Midbrain (tissue), 1 donor: ENCODE results near the gene PTPN1.

ENCODE experiments used
- DNase-seq: peaks from one replicate; lab custom pipeline; 2025; lab: John Stamatoyannopoulos, UW

The PTPN1 gene

DNA sequence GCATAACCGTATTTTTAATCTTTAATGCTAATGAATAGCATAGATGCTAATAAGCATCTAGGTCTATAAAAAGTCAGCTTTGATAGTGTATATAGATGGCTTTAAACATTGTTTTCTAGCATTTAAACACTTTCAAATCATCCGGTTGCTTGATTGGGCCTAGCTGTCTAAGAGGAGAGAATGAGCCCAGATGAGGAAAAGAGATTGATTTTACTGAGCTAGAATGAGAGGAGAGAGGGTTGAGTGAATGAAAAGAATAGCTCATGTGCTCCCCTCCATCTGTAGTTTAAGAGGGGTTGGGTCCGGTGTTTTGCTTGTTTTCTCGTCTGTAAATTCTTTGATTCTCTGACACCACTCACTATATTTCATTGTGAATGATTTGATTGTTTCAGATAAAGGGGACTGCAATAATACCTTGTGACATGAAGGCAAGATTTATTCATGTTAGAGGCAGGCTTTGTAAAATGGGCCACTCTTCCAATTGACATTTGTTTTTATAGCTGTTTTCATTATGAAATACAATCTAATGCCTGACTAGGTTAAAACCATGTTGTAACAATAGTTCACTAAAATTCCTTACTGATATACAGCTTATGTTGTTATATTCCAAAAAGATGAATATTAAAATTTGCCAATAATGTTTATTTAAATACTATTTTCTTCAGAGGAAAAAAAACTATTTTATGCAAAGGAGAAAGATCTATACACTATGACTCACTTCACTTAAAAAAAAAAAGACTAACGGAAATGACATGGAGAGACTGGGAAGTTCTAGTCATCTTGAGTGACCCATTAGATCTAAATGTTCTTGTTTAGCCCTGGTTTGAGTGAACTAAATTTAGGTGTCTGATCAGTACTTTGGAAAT is 3.2 kb downstream of the PTPN1 start:
- no peak for DNase-seq

DNA sequence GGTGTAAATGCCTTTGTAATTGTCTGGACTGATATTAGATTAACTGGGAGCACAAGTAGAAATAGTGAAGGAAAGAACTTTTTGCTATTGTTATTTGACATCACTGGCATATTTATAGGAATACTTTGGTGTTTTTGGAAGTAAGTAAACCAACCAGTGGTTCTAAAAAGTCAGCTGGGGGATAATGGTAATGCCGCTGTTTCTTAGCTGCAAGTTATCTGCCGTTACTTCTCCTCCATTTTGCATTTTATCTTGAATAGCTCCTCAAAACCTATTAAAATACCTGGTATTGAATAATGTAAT is 3.8 kb downstream of the PTPN1 start:
- DNase-seq, result no peak

DNA sequence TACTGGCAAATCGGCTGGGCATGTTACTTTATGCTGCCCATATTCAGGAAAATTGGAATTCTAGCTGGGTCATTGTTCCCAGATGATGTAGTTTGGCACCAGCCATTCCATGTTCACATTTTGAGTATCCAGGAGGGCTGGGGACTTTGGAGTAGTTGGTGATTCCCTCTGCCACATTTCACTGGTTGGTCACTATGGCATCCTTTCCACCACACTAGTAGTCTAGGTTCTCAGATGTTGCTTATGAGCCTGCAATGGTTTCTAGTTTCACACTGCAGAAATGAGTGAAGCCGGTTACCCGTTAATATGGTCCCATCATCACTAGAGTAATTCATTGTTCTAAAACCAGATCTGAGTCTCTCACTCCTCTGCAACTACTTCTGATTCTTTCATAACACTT is 4.6 kb downstream of the PTPN1 start:
- DNase-seq, result no peak

DNA sequence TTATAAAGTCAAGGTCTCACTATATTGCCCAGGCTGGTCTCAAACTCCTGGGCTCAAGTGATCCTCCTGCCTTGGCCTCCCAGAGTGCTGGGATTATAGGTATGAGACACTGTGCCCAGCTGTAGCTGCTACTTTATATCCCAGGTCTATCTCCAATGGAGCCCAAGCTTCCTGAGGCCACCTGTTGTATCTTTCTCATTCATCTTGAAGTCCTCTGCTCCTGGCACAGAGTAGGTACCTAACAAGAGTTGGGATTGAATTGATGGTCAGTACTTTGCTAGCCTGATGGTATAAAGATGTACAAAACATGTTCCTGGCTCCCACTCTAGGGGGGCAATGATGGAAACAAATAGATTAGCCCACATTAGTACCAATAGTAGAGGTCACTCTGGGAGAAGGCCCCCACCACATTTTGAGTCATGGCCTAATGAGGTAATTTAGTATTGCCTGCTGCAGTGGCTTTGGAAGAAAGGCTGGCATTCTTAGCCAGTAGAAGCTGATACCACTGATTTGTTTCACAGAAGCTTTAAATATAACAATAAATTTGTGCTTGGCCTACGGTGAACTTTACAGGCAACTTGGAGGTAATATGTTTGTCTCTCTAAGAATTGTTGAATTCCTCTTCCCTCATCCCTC is 5.4 kb downstream of the PTPN1 start:
- no peak for DNase-seq

DNA sequence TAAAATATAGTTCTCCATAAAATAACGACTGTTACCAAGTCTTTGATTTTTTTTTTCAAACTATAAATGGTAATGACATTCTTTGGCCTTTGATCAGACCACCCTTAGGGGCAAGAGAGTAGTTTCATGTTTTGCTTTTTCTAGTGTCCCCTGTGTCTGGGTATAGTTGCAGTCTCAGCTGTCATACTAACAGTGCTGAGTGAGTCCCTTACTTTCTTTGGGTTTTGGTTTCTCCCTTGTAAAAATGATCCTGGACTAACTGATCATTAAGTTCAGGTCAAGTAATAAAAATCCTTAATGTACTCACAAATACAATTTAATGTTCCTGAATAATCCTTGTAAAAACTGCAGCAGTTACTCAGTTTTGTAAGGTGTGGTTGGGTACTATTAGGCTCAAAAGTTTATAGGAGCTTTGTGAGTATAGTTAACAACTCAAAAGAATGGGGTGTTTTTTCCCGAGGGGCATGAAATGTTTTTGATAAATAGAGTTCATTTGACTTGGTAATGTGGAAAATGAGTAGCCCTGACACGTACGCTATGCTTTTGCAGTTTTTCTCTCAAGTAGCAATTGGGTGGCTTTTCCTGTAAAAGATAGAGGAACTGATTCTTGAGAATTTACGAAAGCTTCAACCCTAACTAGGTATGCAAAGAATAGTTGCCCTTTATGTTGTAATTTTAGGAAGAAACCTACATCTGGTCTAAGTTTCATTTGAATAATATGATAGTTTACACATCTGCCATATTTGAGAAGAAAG is 6.2 kb downstream of the PTPN1 start:
- DNase-seq, result no peak

DNA sequence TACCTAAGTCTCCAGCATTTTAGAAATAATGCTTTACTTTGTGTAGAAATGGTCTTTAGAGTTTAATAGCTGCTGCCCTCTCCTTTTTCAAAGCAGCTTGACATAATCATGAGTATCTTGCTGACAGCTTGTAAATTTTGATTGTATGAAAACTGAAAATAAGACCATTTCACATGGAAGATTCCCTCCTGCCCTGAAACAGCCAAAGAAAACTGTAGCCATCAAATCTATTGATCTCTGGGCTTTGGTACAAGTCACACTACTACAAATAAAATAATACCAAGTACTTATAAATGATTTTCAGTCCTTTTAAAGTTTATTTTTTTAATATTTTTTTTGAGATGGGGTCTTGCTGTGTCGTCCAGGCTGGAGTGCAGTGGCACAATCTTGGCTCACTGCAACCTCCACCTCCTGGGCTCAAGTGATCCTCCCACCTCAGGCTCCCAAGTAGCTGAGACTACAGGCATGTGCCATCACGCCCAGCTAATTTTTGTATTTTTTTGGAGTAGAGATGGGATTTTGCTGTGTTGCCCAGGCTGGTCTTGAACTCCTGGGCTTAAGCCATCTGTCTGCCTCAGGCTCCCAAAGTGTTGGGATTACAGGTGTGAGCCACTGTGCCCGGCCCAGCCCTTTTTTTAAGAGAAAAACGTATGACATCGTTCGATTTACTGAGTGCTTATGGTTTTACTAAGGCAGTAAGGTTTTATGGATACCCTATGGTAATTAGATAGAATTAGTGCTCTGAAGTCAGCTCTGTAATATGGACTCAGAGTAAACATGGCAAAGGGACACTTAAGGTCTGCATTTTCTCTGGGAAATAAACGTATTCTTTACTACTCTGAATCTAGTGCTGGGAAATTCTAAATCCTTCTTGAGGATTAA is 7.0 kb downstream of the PTPN1 start:
- no peak for DNase-seq

DNA sequence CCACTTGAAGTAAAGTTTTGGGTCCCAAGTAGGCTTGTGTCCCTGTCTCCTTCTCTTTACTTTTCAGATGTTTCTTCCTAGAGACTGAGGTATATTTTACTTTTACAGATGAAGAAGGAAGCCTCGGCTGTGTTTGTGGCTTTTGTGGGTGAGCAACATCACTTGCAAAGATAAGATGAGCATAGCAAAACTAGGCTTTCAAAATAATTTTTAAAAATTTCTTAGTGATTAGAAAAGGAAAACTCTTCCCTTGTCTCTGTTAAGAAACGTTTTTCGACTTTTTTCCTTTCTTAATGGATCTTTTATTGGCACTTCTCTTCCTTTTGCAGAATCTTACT is 7.6 kb downstream of the PTPN1 start:
- DNase-seq, result no peak

DNA sequence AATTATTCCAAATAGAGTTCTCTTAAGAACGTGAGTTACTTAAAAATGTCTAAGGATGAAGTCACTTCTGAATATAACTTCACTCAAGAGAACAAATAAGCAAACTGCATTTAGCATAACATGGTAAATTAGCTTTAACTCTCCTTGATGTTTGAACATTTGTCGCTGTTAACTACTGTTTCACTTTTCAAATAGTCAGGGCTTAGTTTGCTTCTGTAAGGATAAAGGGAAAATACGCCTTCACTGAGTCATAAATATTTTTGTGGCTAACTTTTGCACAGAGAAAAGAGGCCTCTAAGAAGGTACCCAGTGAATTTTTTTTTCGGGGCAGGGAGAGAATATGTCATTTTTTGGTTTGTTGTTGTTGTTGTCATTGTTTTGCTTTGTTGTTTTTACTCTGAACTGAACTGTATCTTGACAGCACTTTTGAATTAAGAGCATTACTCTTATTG is 8.1 kb downstream of the PTPN1 start:
- no peak for DNase-seq

DNA sequence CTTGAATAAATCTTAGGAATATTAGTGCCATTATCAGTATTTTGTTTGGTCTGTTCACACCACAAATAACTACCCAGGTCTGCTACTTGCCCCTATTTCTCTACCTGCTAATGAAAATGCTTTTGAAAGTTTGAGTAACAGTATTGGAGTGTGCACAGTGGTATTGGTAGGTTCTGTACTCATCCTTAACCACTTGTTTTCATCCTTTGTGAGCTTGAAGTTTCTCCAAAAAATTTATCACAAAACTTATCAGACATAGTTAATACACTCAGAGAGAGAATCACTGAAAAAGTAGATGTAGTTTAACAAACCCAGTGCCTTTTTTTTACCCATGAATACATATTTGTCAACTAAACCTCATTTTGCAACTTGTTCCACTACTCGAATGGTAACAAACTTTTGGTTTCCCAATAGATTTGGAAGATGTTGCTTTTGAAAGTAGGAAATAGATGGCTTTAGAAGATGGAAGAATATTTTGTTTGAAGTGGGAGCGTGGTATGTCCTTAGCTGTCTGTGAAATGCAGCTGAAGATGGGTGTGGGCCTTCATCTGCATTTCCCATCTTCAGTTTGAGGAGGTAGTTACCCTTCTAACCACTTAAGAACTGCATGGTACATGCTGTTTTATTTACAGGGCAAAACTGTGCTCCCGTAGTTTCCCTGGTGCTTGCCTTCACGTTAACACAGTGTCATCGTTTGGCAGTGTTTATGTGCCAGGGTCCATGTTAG is 9.0 kb downstream of the PTPN1 start:
- no peak for DNase-seq

DNA sequence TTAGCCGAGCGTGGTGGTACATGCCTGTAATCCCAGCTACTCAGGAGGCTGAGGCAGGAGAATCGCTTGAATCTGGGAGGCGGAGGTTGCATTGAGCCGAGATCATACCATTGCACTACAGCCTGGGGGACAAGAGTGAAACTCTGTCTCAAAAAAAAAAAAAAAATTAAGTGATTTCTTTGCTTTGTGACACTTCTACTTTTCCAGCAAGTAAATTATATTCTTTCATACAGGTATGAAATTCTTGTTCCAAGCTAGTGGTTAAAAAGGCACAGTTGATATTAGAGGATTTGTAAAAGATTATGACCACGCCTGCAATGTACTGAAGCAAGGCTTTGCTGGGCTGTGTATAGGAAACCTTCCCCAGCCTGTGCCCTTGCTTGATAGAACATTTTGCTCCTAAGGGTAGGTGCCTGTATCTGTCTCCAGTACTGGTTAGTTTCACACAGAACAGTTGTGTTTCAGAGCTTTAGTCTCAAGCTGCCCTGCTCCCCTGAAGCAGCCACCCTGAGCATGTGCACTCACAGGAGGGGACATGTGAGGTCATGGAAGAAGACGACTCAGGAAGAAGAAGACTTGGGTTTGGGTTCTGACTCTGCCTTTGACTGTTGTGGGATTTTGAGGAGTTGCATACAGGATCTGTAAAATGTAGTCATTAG is 10.2 kb downstream of the PTPN1 start:
- no peak for DNase-seq

DNA sequence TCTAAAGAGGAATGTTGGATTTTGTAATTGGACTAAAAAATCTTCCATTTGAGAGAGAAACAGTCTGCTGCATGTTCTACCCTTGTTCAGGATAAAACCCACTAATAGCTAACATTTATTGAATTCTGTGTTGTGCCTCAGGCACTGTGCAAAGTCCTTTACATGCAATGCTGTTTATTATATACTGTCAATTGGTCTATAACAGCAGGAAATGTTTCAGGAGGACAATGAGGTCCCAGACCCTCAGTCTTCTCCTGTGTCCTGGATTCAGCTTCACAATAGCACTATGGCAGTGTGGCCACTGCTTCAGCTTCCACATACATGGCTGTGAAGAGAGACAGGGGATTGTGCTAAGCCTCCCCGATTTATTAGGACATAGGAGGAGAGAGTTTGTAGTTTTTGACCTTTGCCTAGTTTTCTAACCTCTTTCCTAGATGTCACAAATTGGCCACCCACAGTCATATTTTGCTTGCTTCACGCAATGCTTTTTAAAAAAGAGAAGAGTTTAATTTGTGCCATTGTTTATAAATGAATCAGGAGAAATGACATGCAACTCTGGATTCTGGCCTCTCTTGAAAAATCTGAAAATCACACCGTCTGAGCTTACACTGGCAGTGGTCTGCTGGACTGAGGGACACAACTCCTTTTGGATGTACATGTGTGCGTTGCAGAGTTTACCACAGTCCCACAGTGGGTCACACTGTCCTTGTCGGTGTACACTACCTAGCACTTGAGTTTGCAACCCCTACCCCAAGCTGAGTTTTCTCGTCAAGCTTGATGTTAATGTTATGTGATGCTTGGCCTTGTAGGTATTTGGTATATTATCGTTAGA is 11.3 kb downstream of the PTPN1 start:
- DNase-seq, result no peak

DNA sequence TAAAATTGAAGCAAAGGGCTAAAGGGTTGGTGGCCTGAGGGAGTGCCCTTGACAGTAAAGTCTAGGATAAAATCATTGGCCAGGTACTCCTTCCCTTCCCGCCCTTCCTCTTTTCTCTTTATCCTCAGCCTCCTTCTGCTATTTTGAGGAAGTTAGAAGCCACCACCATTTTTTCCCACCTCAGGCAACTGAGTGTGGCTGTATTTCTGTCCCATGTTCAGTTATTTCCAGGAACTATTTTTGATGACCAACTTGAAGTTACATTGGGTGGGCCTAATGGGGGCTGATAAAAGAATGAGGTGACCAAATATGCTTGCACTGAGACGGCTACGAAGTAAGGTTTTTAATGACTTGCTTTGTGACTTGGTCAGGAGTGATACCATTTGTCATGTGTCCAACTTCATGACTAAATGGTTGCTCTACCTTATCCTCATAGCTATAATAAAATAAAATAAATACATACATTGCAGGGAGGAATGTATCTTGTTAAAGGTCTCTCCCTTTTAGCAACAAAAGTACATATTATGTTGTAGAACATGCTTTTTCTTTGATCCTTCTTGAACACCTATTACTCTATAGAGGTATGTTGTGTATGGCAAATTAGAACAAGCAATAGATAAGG is 12.0 kb downstream of the PTPN1 start:
- DNase-seq, result no peak

DNA sequence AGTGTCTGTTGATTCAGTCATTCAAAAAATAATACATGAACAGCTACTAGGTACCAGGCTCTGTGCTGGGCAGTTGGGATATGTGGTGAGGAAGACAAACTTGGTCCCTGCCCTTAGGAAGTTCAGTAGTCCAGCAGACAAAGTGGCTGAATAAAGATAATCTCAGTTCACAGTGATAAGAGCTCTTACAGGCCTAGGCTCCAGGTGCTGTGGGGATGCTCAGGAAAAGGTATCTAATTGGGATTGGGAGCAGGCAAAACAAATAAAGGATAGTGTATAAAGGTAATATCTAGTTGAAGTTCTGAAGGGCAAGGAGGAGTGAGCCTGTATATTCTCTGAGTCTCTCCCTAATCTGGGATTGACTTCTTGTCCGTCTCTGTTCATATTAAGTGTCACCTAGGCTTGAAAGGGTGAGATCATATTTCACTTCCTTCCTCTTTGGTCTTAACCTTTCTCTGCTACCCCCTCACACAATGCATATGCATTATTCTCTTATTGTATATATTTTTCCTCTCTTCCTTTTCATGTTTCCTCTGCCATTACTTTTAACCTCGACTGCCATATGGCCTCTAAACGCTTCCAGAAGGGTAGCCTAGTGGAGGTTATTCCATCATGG is 13.5 kb downstream of the PTPN1 start:
- no peak for DNase-seq

DNA sequence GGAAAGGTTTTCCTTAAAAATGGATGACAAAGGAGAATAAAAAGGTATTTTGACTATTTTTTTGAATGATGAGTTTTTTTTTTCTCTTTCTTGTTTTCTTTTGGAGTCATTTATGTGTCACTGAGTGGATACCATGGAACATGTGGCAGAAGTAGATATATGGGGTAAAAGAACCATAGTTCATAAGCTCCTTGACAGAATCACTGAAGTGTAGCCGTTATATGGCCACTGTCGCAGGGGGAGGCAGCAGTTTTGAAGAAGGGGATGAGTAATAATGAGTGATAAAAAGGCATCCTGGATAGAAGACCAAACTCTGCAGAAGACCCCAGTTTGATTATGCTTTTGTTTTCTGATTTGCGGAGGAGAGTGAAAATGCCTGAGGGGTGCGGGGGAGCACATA is 15.5 kb downstream of the PTPN1 start:
- DNase-seq, result no peak

DNA sequence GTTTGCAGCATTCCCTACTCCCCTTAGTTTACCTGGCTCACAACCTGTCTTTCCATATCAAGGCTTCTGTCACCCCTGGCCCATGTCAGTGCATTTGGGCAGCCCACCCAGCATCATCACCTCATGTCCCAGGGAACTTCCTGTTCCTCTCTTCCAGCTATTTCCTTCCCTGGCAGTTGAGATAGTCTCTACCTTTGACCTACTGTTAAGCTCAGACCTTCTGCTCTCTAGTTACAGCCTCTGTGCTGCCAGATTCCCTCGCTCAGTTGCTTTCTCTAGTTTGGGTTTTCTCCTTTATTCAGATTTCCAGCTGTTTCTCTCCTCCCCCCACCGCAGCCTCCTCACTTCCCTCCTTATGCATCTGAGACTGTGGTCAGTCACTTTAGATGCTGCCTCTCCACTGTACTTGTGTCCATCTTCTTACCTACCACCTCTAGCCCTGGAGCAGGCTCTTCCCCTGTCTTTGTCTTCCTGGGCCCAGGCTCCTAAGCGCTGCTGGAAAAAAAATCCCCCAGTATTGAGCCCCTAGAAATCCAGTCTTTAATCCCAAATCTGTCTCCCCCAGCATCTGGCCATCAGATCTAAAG is 16.3 kb downstream of the PTPN1 start:
- no peak for DNase-seq

DNA sequence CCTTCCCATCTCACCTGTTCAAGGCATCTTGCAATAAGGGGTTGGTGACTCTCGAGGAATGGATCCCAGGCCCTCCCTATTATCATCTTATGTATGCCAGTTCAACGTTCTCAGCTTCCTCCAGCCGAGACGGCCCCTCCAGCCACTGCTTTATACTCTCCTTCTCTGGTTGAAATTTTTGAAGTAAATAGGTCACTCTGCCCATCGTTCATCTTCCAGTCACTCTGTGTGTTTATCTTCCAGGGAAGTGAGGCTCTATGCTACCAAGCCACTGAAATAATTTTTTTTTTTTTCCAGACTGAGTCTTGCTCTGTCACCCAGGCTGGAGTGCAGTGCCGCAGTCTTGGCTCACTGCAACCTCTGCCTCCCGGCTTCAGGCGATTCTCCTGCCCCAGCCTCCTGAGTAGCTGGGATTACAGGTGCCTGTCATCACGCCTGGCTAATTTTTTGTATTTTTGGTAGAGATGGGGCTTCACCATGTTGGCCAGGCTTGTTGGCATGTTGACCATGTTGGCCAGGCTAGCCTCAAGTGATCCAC is 17.0 kb downstream of the PTPN1 start:
- no peak for DNase-seq

DNA sequence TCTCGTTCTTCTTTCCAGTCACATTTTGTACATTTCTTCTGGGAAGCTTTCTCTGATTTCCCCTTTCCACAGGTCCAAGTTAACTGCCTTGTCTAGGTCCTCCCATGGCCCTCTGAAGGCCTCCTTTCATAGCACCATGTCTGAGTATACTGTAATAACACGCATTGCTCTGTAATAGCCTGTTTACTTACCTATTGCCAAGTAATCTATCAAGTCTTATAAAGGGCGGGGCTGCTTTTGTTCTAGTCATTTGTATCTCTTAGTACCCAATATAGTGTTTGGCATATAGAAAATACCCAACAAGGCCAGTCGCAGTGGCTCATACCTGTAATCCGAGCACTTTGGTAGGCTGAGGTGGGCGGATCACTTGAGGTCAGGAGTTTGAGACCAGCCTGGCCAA is 17.9 kb downstream of the PTPN1 start:
- DNase-seq, result no peak

DNA sequence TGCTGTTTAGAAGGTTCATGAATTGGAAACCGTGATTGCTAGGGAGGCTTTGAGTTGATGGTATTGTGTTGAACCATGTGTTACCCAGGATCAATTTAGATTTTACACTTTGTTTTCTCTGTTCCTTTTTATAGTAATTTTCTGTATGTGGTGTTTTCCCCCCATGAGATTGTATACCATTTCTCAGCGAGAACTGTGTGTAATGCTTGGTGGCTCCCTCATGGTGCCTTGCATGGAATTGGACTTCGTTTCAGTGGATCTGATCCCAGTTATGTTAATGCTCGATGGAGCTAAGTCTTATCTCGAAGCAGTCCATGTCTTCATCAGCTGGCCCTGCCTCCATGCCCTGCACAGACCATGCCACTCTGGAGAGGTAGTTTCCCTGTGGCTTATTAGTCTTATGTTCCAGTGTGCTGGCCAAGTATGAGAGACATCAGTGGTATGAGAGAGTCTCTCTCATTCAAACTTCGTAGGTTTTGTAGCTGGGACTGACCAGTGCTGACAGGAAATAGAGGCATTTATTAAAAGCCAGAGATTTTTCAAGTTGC is 18.7 kb downstream of the PTPN1 start:
- DNase-seq, result no peak
